ENCODE data around the gene TTN.
"Not testable (repeated sequence)": the region's sequence is repeated elsewhere in the genome, so short reads cannot be mapped to it uniquely, and the experiment has no call there.

Gene TTN

GRCh38 chr2:178731300-178731699 lies 75.9 kb downstream of the TTN start:
- no peak for DNase-seq

- no peak for DNase-seq
Observed at GRCh38 chr2:178730049-178730448, 77.2 kb downstream of the TTN start.

GRCh38 chr2:178723786-178724346 lies 83.4 kb downstream of the TTN start:
- no peak for DNase-seq

- DNase-seq: no peak
Observed at GRCh38 chr2:178722296-178722695, 84.9 kb downstream of the TTN start.

- no peak for DNase-seq
Observed at GRCh38 chr2:178718988-178719387, 88.2 kb downstream of the TTN start.

GRCh38 chr2:178718283-178718682 lies 88.9 kb downstream of the TTN start:
- DNase-seq: no peak

GRCh38 chr2:178716394-178716793 lies 90.8 kb downstream of the TTN start:
- DNase-seq: no peak

GRCh38 chr2:178715366-178715765 lies 91.9 kb downstream of the TTN start:
- no peak for DNase-seq

GRCh38 chr2:178707476-178707875 lies 99.7 kb downstream of the TTN start:
- no peak for DNase-seq

- no peak for DNase-seq
Observed at GRCh38 chr2:178704876-178705275, 102.3 kb downstream of the TTN start.

GRCh38 chr2:178702361-178702760 lies 104.9 kb downstream of the TTN start:
- DNase-seq: no peak

GRCh38 chr2:178700922-178701342 lies 106.3 kb downstream of the TTN start:
- DNase-seq: no peak

GRCh38 chr2:178700136-178700535 lies 107.1 kb downstream of the TTN start:
- DNase-seq: no peak

GRCh38 chr2:178692845-178693244 lies 114.4 kb downstream of the TTN start:
- DNase-seq: no peak

GRCh38 chr2:178689808-178690207 lies 117.4 kb downstream of the TTN start:
- DNase-seq: no peak

- no peak for DNase-seq
Observed at GRCh38 chr2:178683877-178684276, 123.3 kb downstream of the TTN start.

- no peak for DNase-seq
Observed at GRCh38 chr2:178681081-178681480, 126.1 kb downstream of the TTN start.

- no peak for DNase-seq
Observed at GRCh38 chr2:178679891-178680290, 127.3 kb downstream of the TTN start.

GRCh38 chr2:178677599-178677998 lies 129.6 kb downstream of the TTN start:
- no peak for DNase-seq

GRCh38 chr2:178676046-178676445 lies 131.2 kb downstream of the TTN start:
- DNase-seq: no peak

- no peak for DNase-seq
Observed at GRCh38 chr2:178674122-178674521, 133.1 kb downstream of the TTN start.

GRCh38 chr2:178666458-178666857 lies 140.8 kb downstream of the TTN start:
- DNase-seq: no peak

GRCh38 chr2:178658480-178658879 lies 148.7 kb downstream of the TTN start:
- DNase-seq: not testable (repeated sequence)

GRCh38 chr2:178650554-178650953 lies 156.7 kb downstream of the TTN start:
- no peak for DNase-seq

GRCh38 chr2:178644919-178645318 lies 162.3 kb downstream of the TTN start:
- DNase-seq: no peak

- DNase-seq: no peak
Observed at GRCh38 chr2:178641498-178641897, 165.7 kb downstream of the TTN start.
